ENCODE data around the gene SCN2B.

Gene SCN2B

GRCh38 chr11:118129471-118130172 is 46.8 kb downstream of the SCN2B start:
- Histone ChIP-seq H3K27ac (ENCODE audit: extremely low read depth, low read depth, low read length) (no peak overlapping the region), H3K36me3 (ENCODE audit: control insufficient read depth in 2 of 2, insufficient read depth in 1 of 2, low read length in 2 of 2) (no peaks in the 10 kb centered on the region), H3K4me1 (ENCODE audit: control insufficient read depth, insufficient read depth, low read length) (peaks cover 5% of the 10 kb centered on the region; the same call in 1 of the 2 replicates), H3K9me3 (ENCODE audit: control insufficient read depth, insufficient read depth, low read depth, low read length) (no peaks in the 10 kb centered on the region), H3K4me3 (ENCODE audit: low read depth, low read length) (no peak overlapping the region)
- CTCF ChIA-PET, result interaction anchor here (1.0 to 1.2 kb wide), 3 partner anchors 16 to 77 kb away, joined by 3 to 4 read pairs (median 3); no protein-coding TSS in a partner anchor
- POLR2A ChIA-PET, result interaction anchor here (1.4 kb wide), 1 partner anchor 12 kb away, joined by 3 read pairs; no protein-coding TSS in a partner anchor
- no peak for TF ChIP-seq IKZF3 (tag by site-specific recombination; IDR thresholded peaks at IDR 0.05)
- TF ChIP-seq ZNF473 (tag by site-specific recombination; IDR thresholded peaks at IDR 0.05), result no peak
- TF ChIP-seq ZNF660 (tag by site-specific recombination; IDR thresholded peaks at IDR 0.05), result no peak
- no peak for TF ChIP-seq ZNF16 (tag by site-specific recombination; IDR thresholded peaks at IDR 0.05; ENCODE audit: low read depth)
- TF ChIP-seq ZNF335 (tag by site-specific recombination; conservative IDR thresholded peaks at IDR 0.05), result 0 out of 2 replicates have a peak, but pooled peaks have one; percentile 24
- TF ChIP-seq PRDM10 (tag by site-specific recombination; IDR thresholded peaks at IDR 0.05), result peak; percentile 50
- no peak for TF ChIP-seq ELK4 (IDR thresholded peaks at IDR 0.05; ENCODE audit: borderline replicate concordance, low read depth, low read length)
- TF ChIP-seq KLF17 (tag by site-specific recombination; IDR thresholded peaks at IDR 0.05), result peak; percentile 12; the same call in 1 of the 2 replicates
- TF ChIP-seq ZNF311 (tag by site-specific recombination; IDR thresholded peaks at IDR 0.05; ENCODE audit: borderline replicate concordance), result no peak
- peak; percentile 87 for TF ChIP-seq ATF2 (tag by site-specific recombination; IDR thresholded peaks at IDR 0.05; ENCODE audit: low read depth)
- TF ChIP-seq TSHZ1 (tag by site-specific recombination; IDR thresholded peaks at IDR 0.05; ENCODE audit: borderline replicate concordance), result no peak
- no peak for TF ChIP-seq ZNF398 (tag by site-specific recombination; IDR thresholded peaks at IDR 0.05)
- no peak for TF ChIP-seq ZNF76 (tag by site-specific recombination; IDR thresholded peaks at IDR 0.05; ENCODE audit: borderline replicate concordance, low read depth)
- TF ChIP-seq ZNF112 (tag by site-specific recombination; IDR thresholded peaks at IDR 0.05), result no peak
- TF ChIP-seq PBX3 (CRISPR knock-in tag; IDR thresholded peaks at IDR 0.05), result no peak
- TF ChIP-seq ZNF830 (tag by site-specific recombination; IDR thresholded peaks at IDR 0.05; ENCODE audit: low read depth), result no peak
- peak; percentile 51 for TF ChIP-seq KLF1 (tag by site-specific recombination; IDR thresholded peaks at IDR 0.05)
- TF ChIP-seq ZNF558 (tag by site-specific recombination; IDR thresholded peaks at IDR 0.05), result no peak
- TF ChIP-seq ZNF354C (tag by site-specific recombination; IDR thresholded peaks at IDR 0.05; ENCODE audit: borderline replicate concordance, low read depth), result no peak
- TF ChIP-seq ZNF654 (tag by site-specific recombination; IDR thresholded peaks at IDR 0.05; ENCODE audit: low read depth), result no peak
- no peak for TF ChIP-seq ZNF184 (tag by site-specific recombination; IDR thresholded peaks at IDR 0.05)
- TF ChIP-seq OSR2 (tag by site-specific recombination; IDR thresholded peaks at IDR 0.05), result no peak
- TF ChIP-seq ZBTB17 (tag by site-specific recombination; IDR thresholded peaks at IDR 0.05), result no peak

All from HEK293 (cell line).